ENCODE measurements around the gene CERK.

DNA sequence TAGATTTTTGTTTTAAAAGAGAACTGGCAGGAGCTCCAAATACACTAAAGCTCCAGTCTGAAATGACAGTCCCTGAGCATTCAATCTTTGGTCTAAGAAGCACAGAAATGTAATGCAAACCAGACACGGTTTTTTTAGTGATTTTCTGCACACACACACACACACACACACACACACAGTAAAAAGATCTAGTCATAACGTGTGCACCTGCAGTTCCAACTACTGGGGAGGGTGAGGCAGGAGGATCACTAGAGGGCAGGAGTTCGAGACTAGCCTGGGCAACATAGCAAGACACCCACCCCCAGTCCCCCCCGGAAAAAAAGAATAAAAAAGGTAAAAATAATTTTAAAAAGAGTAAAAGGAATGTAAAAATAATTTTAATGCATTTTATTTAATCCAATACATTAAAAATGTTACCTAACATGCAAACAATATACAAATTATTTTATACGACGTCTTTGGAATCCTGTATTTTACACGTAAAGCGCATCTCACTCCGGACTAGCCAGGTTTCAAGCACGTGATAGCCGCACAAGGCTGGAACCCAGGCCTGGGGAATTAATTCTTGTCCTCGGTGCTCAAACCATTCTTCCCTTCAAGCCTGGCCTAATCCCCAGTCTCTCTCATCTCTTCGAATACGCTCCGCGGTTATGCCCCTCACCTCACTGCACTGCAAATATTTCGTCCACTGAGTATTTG is 23.6 kb upstream of the CERK start:
- no peak for TF ChIP-seq POLR2A (IDR thresholded peaks at IDR 0.05)
- TF ChIP-seq, protein P1, sequence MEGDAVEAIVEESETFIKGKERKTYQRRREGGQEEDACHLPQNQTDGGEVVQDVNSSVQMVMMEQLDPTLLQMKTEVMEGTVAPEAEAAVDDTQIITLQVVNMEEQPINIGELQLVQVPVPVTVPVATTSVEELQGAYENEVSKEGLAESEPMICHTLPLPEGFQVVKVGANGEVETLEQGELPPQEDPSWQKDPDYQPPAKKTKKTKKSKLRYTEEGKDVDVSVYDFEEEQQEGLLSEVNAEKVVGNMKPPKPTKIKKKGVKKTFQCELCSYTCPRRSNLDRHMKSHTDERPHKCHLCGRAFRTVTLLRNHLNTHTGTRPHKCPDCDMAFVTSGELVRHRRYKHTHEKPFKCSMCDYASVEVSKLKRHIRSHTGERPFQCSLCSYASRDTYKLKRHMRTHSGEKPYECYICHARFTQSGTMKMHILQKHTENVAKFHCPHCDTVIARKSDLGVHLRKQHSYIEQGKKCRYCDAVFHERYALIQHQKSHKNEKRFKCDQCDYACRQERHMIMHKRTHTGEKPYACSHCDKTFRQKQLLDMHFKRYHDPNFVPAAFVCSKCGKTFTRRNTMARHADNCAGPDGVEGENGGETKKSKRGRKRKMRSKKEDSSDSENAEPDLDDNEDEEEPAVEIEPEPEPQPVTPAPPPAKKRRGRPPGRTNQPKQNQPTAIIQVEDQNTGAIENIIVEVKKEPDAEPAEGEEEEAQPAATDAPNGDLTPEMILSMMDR (IDR thresholded peaks at IDR 0.05 in 8 of 11, conservative IDR thresholded peaks at IDR 0.05 in 3 of 11), result no peak

Data from spleen (tissue), 7 donors.